Embryonic facial prominence (tissue), 1 donor: ENCODE results near the gene MORN1.

Source experiments
- DNase-seq: peaks from one replicate; pipeline ENCODE4 v3.0.0-alpha.2; 2016; ENCODE audit errors: extremely low spot score

The MORN1 gene

GRCh38 chr1:2320760-2321667 is 70.3 kb downstream of the MORN1 start:
- DNase-seq = no peak

- no peak for DNase-seq
These were observed 71.3 kb downstream of the MORN1 start for GRCh38 chr1:2320006-2320405.

- no peak for DNase-seq
These were observed 72.1 kb downstream of the MORN1 start for GRCh38 chr1:2319291-2319690.

- no peak for DNase-seq
These were observed 72.8 kb downstream of the MORN1 start for GRCh38 chr1:2318314-2319278.

GRCh38 chr1:2317230-2318065 is 73.9 kb downstream of the MORN1 start:
- no peak for DNase-seq

GRCh38 chr1:2316451-2316961 is 74.8 kb downstream of the MORN1 start:
- DNase-seq = no peak

GRCh38 chr1:2315674-2316450 is 75.5 kb downstream of the MORN1 start:
- no peak for DNase-seq

GRCh38 chr1:2314803-2315673 is 76.3 kb downstream of the MORN1 start:
- DNase-seq = no peak

GRCh38 chr1:2314273-2314802 is 77.0 kb downstream of the MORN1 start:
- DNase-seq = peak; percentile 61

- no peak for DNase-seq
These were observed 77.6 kb downstream of the MORN1 start for GRCh38 chr1:2313651-2314261.

- DNase-seq = no peak
These were observed 78.6 kb downstream of the MORN1 start for GRCh38 chr1:2312515-2313301.

GRCh38 chr1:2312160-2312514 is 79.2 kb downstream of the MORN1 start:
- DNase-seq = no peak

GRCh38 chr1:2311184-2312032 is 79.9 kb downstream of the MORN1 start:
- no peak for DNase-seq

- DNase-seq = no peak
These were observed 80.8 kb downstream of the MORN1 start for GRCh38 chr1:2310332-2311183.

GRCh38 chr1:2308844-2309243 is 82.5 kb downstream of the MORN1 start:
- DNase-seq = no peak

GRCh38 chr1:2307972-2308371 is 83.4 kb downstream of the MORN1 start:
- no peak for DNase-seq
